GM12872 (cell line): ENCODE measurements around the gene C17orf100.

Experiments
- TF ChIP-seq, protein P1 (sequence below): IDR thresholded peaks from 3 replicates; pipeline ENCODE4 v1.5.1; 2011; ENCODE audit warnings: low read depth, mild to moderate bottlenecking, low read length, moderate library complexity; ENCODE audit not compliant: insufficient read depth

Gene C17orf100

DNA sequence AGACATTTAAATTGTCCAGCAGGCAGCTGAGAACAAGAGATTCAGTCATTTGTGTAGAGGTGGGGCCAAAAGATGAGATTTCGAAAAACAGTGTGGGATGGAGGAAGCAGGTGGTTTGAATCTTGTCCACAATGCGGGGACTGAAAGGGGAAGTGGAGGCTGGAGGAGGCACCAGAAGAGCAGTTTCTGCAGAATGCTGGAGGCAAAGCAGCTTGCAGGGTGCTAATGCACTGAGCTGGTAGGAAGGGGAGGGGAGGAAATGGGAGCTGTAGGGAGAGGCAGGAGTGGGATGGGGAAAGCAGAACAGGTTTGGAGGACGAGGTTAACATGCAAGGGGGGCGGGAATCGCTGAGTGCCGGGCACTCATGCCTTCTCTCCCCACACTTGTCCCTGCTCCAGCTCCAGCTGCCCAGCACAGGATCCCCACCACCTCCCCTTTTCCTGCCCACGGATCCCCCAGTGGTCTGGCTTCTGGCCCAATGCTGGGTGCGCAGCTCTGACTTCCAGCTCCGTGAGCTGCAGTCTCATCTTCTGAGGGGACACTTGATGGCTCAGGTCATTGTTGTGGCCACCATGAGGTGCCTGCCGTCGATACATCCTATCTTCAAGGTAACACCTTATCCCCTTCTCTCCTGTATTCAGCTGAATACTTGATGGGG is 9.4 kb downstream of the C17orf100 start:
- TF ChIP-seq, protein P1, sequence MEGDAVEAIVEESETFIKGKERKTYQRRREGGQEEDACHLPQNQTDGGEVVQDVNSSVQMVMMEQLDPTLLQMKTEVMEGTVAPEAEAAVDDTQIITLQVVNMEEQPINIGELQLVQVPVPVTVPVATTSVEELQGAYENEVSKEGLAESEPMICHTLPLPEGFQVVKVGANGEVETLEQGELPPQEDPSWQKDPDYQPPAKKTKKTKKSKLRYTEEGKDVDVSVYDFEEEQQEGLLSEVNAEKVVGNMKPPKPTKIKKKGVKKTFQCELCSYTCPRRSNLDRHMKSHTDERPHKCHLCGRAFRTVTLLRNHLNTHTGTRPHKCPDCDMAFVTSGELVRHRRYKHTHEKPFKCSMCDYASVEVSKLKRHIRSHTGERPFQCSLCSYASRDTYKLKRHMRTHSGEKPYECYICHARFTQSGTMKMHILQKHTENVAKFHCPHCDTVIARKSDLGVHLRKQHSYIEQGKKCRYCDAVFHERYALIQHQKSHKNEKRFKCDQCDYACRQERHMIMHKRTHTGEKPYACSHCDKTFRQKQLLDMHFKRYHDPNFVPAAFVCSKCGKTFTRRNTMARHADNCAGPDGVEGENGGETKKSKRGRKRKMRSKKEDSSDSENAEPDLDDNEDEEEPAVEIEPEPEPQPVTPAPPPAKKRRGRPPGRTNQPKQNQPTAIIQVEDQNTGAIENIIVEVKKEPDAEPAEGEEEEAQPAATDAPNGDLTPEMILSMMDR: no peak

GRCh38 chr17:6661464-6661848 is 9.9 kb downstream of the C17orf100 start:
- TF ChIP-seq, protein P1: no peak

GRCh38 chr17:6666077-6666521 is 14.5 kb downstream of the C17orf100 start:
- TF ChIP-seq, protein P1: peak; percentile 91

GRCh38 chr17:6666557-6666956 is 15.0 kb downstream of the C17orf100 start:
- TF ChIP-seq, protein P1: no peak

DNA sequence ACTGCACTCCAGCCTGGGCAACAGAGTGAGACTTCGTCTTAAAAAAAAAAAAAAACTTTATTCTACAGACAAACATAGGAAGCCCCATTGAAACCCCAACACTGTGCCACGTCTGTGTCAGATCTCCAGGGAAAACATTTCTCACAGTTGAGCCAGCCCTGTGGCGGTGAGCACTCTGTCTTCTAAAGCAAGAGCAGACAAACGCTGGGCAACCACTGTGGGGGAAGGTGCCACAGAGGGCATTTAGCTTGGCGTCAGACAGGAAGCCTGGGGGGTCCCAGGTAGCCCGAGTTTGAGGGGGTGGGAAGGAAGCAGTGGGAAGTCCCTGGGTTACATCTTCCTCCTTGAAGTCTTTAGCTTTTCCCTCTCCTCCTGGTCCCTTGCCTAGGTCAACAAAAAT is 16.0 kb downstream of the C17orf100 start:
- TF ChIP-seq, protein P1: no peak

DNA sequence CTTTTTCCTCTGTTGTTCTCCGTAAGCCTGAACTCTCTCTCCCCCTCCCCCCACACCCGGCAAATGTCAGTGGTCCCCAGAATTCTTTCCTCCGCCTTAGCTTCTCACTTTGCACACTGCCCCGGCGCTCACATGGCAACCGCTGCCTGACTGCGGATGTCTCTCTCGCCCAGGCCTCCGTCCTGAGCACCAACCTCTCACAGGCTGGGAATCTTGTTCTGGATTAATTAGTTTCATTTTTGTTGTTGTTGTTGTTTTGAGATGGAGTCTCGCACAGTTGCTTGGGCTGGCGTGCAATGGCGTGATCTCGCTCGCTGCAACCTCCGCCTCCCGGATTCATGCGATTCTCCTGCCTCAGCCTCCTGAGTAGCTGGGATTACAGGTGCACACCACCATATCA is 16.7 kb downstream of the C17orf100 start:
- TF ChIP-seq, protein P1: no peak

DNA sequence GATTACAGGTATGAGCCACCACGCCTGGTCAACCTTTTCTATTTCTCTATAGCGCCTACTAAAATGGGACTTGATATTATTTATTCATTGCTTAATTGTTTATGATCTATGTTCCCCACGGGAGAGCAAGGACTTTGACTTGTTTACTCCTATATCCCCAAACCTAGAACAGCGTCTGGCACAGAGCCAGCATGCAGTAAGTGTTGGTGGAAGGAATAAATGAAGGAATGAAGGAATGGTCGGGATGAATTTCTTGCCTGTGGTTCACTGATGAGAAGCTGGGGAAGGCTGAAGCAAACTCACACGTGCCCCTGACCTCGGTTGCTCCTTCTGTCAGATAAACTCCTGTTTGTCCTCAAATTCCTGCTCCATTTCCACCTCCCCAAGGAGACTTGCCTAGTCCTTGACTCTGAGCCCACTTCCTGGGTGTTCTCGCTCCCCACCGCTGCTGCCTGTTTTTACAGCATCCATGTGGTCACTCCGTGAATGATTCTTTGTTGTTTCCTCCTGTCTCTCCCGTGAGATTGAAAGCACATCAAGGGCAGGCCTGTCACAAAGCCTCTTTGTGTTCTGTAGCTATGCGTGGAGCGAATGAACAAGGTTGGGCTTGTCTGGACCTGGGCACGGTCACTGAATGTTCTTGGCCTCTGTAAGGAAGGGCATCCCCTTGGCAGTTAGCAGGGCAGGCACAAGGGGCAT is 17.3 kb downstream of the C17orf100 start:
- TF ChIP-seq, protein P1: no peak
